ENCODE measurements around the gene MT1H.

DNA sequence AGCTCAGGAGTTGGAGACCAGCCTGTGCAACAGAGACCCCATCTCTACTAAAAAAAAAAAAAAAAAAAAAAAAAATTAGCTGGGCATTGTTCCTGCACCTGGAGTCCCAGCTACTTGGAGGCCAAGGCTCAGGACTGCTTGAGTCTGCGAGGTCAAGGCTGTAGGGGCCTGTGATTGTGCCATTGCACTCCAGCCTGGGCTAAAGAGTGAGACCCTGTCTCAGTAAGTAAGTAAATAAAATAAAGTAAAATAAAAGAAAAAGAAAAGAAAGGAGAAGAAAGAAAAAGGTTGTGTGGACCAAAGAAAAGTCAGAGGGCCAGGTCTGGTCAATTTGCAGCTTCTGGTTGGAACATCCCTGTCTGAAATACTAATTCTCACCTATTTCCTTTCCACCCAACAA lies 31.0 kb downstream of the MT1H start:
- TF ChIP-seq, protein P1, sequence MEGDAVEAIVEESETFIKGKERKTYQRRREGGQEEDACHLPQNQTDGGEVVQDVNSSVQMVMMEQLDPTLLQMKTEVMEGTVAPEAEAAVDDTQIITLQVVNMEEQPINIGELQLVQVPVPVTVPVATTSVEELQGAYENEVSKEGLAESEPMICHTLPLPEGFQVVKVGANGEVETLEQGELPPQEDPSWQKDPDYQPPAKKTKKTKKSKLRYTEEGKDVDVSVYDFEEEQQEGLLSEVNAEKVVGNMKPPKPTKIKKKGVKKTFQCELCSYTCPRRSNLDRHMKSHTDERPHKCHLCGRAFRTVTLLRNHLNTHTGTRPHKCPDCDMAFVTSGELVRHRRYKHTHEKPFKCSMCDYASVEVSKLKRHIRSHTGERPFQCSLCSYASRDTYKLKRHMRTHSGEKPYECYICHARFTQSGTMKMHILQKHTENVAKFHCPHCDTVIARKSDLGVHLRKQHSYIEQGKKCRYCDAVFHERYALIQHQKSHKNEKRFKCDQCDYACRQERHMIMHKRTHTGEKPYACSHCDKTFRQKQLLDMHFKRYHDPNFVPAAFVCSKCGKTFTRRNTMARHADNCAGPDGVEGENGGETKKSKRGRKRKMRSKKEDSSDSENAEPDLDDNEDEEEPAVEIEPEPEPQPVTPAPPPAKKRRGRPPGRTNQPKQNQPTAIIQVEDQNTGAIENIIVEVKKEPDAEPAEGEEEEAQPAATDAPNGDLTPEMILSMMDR (IDR thresholded peaks at IDR 0.05) = no peak
- TF ChIP-seq POLR2A (IDR thresholded peaks at IDR 0.05) = no peak

All from Peyer's patch (tissue), 4 donors.